Measurements from ENCODE around the gene APEH.

Gene APEH

DNA sequence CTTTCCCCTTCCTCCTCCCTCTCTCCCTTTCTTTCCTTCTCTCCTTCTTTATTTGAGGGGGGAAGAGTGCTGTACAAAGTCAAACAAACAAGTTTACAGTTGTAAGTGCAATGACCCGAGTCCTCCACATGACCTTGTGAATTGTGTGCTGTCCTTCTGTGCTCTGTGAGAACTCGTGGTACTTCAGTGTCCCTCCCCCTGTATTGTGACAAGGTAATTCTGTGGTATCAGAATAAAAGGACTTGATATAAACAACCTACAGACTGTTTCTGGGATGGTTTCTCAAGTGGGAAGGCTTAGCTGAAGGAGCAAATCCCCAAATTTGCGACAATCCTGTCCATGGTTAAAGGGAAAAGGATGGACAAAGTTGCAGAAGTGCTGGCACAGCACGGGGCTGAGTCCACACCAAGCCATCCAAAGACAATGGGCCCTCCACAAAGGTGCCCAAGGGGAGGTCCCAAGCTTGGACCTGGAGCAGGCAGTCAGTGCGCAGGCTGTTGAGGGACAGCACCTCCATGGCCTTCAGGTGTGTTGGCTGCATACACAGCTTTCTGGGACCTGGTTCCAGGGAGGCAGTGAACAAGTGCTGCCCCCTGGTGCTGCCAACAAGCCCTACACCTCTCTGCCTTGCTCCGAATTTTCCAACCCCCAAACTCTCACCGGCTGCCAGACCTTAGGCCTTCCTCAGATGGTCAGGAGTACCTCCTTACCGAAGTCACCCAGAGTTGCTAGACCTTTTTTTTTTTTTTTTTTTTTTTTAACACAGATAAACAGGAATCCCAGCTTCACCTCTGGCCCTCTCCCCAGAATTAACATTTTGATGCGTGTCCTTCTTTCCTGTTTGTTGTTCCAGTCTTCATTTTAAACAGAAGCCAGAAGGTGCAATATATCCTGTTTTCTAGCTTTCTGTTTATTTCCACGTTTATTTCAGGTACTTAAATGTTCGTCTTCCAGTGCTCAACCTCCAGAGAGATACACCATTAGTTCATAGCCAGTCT is 2.6 kb upstream of the APEH start:
- TF ChIP-seq, protein P1, sequence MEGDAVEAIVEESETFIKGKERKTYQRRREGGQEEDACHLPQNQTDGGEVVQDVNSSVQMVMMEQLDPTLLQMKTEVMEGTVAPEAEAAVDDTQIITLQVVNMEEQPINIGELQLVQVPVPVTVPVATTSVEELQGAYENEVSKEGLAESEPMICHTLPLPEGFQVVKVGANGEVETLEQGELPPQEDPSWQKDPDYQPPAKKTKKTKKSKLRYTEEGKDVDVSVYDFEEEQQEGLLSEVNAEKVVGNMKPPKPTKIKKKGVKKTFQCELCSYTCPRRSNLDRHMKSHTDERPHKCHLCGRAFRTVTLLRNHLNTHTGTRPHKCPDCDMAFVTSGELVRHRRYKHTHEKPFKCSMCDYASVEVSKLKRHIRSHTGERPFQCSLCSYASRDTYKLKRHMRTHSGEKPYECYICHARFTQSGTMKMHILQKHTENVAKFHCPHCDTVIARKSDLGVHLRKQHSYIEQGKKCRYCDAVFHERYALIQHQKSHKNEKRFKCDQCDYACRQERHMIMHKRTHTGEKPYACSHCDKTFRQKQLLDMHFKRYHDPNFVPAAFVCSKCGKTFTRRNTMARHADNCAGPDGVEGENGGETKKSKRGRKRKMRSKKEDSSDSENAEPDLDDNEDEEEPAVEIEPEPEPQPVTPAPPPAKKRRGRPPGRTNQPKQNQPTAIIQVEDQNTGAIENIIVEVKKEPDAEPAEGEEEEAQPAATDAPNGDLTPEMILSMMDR (IDR thresholded peaks at IDR 0.05) = peak; percentile 83
- Mint-ChIP-seq H3K36me3 (ENCODE audit: low read depth) (peaks cover 8% of the 10 kb centered on the region), H3K27ac (no peak overlapping the region), H3K4me1 (peaks cover 62% of the 10 kb centered on the region), H3K4me3 (peak overlapping the region; percentile 71), H3K27me3 (ENCODE audit: low read depth, poor library complexity) (peaks cover 4% of the 10 kb centered on the region), H3K9me3 (no peaks in the 10 kb centered on the region)
- peak; percentile 80 for DNase-seq

DNA sequence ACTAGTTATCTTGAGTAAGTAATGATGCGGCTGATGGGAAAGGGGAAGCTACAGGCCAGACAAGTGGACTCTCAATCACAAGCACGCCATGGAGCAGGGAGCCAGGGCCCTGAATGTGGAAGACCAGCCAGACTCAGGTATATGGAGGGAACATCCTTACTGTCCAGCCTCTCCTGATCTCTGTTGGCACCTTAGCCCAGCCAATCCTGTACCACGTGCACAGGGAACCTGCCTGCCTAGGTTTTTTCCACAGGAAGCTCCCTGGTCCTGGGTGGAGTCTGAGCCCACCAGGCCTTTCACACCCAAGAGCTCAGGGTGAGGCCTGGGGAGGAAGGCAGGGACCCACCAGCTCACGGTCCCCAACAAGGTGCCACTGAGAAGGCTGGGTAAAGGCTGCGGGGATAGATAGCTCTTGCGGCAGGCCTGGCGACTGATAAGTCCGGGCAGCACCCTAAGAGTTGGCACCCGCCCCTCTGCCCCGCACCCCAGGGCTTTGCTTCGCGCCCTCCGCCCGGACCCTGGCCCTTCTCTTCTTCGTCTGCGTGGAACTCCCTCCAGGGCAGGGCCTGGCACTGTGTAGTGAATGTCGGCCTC is 933 bp upstream of the APEH start:
- H3K4me1 Mint-ChIP-seq = peaks cover 47% of the 10 kb centered on the region
- H3K4me3 Mint-ChIP-seq = peak overlapping the region; percentile 90
- TF ChIP-seq, protein P1 (IDR thresholded peaks at IDR 0.05) = no peak
- no peak for DNase-seq
- H3K36me3 Mint-ChIP-seq (ENCODE audit: low read depth) = peaks cover 11% of the 10 kb centered on the region
- no peaks in the 10 kb centered on the region for H3K9me3 Mint-ChIP-seq
- H3K27ac Mint-ChIP-seq = peak overlapping the region; percentile 96
- peaks cover 3% of the 10 kb centered on the region for H3K27me3 Mint-ChIP-seq (ENCODE audit: low read depth, poor library complexity)

DNA sequence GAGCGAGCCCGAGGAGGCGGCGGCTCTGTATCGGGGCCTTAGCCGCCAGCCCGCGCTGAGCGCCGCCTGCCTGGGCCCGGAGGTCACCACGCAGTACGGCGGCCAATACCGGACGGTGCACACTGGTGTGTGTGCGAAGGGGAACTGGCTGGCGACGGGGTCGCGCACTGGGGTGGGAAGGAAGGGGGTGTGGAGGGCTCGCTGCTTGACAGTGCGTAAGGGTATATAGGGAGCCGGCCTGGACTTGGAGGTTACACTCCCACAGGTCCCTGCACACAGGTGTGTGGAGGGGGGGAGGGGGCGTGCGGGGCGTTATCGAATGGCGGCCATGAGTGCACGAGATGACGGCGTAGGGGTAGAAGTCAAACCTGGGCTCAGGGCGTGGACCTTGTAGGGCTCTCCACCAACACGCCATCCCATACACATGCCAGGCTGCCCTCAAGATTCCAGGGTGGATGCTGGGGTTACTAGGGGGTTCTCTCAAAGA is 389 bp downstream of the APEH start:
- peaks cover 13% of the 10 kb centered on the region for H3K36me3 Mint-ChIP-seq (ENCODE audit: low read depth)
- TF ChIP-seq, protein P1 (IDR thresholded peaks at IDR 0.05) = no peak

DNA sequence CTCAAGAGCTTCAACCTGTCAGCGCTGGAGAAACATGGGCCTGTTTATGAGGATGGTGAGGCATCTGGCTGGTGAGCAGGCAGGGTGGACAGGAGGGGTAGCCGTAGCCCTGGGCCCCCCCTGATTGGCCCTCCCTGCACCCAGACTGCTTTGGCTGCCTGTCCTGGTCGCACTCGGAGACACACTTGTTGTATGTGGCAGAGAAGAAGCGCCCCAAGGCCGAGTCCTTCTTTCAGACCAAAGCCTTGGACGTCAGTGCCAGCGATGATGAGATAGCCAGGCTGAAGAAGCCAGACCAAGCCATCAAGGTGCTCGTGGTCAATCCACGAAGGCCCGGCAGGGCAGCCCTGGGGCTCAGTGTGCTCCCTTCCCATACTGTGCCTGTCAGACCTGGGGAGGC is 1.8 kb downstream of the APEH start:
- DNase-seq = no peak
- Mint-ChIP-seq H3K4me1 (peaks cover 31% of the 10 kb centered on the region), H3K27ac (no peak overlapping the region), H3K4me3 (no peak overlapping the region), H3K27me3 (ENCODE audit: low read depth, poor library complexity) (no peaks in the 10 kb centered on the region), H3K36me3 (ENCODE audit: low read depth) (peaks cover 22% of the 10 kb centered on the region), H3K9me3 (no peaks in the 10 kb centered on the region)
- TF ChIP-seq, protein P1 (IDR thresholded peaks at IDR 0.05) = no peak

More for the DNA sequence above, 389 bp downstream of the APEH start:
- no peak for DNase-seq
- H3K27ac Mint-ChIP-seq = no peak overlapping the region
- H3K9me3 Mint-ChIP-seq = no peaks in the 10 kb centered on the region
- peak overlapping the region; percentile 90 for H3K4me3 Mint-ChIP-seq
- H3K4me1 Mint-ChIP-seq = peaks cover 34% of the 10 kb centered on the region
- H3K27me3 Mint-ChIP-seq (ENCODE audit: low read depth, poor library complexity) = no peaks in the 10 kb centered on the region

DNA sequence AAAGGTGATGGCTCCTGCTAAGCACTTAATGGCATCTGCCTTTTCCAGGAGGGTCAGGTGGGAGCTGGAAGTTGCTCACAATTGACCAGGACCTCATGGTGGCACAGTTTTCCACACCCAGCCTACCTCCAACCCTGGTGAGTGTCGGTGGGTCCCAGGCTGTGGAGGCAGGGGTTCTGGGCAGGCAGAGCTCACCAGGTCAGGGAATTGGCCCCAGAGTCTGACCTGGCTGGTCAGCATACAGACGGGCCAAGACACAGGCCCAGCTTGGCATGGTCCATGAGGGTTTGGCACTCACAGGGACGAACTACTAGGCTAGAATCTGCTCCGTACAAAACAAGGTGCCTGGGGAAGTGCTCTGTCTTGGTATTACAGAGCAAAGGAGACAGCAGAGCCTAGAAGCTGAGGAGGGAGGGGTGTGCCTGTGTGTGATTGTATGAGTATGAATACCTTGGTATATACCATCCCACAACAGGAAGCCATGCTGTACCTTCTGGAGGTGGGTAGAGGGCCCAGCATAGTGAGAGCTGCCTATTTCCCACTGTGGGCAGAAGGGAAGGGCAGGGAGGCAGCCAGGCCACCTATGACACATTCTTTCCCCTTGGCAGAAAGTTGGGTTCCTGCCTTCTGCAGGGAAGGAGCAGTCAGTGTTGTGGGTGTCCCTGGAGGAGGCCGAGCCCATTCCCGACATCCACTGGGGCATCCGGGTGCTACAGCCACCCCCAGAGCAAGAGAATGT is 6.5 kb downstream of the APEH start:
- Mint-ChIP-seq H3K4me1 (no peaks in the 10 kb centered on the region), H3K36me3 (ENCODE audit: low read depth) (peaks cover 41% of the 10 kb centered on the region), H3K9me3 (no peaks in the 10 kb centered on the region), H3K27ac (no peak overlapping the region), H3K4me3 (no peak overlapping the region), H3K27me3 (ENCODE audit: low read depth, poor library complexity) (peaks cover 5% of the 10 kb centered on the region)
- DNase-seq = no peak
- TF ChIP-seq, protein P1 (IDR thresholded peaks at IDR 0.05) = no peak

Measured in nephron progenitor cell (in vitro differentiated cells).